Hippocampal formation (tissue), 2 donors: ENCODE data around the gene ODAPH.
"Not testable (repeated sequence)": the region's sequence is repeated elsewhere in the genome, so short reads cannot be mapped to it uniquely, and the experiment has no call there.

ENCODE experiments used
- DNase-seq, 2 donors: peaks; one replicate each; lab custom pipeline; 2025; lab: John Stamatoyannopoulos, UW

Gene ODAPH

DNA sequence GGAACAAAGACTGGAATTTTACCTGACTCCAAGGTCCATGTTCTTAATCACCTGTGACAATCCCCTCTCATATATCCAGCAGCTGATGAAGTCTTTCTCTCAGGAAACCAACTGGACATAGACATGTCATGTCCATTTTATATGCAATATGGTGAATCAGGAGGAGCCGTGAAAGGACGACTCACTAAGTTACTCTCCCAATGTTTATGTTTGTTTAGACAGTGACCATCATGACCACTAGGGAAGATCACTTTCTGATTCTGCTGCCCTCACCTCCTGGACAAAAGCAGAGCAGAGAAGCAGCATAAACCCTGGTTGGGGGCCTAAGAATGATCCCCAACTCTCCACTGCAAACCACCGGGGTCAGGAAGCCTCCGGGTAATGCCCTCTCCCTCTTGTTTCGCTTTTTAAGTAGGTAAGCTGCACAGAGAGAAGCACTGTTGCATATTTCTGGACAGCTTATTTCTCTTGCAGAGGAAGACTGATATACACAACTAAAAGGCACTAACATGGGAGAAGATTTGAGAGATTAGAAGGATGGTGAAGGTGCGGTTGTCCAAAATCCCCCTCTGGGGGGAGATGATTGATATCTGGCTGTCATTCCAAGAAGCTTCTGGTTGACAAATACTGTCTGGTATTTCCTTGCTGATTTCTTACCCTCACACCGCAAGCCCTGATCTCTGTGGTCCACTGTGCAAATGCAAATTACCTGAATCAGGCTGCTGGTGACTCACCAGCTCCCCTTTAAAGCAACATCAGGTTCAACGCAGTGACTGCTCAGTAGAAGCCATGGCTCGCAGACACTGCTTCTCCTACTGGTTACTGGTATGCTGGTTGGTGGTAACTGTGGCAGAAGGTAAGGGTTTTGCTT lies at the start of gene ODAPH:
Gene ODAPH (plus strand): TSS at position 773 of the 871 bp plus-strand sequence. CDS start 17 bp downstream, at position 790.
- no peak for DNase-seq

DNA sequence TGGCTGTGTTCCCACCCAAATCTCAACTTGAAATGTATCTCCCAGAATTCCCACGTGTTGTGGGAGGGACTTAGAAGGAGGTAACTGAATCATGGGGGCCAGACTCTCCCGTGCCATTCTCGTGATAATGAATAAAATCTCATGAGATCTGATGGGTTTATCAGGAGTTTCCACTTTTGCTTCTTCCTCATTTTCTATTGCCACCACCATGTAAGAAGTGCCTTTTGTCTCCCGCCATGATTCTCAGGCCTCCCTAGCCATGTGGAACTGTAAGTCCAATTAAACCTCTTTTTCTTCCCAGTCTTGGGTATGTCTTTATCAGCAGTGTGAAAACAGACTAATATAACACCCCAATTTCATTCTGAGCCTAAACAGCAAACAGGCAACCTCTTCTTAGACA lies 46.3 kb upstream of the ODAPH start:
- DNase-seq = not testable (repeated sequence)

DNA sequence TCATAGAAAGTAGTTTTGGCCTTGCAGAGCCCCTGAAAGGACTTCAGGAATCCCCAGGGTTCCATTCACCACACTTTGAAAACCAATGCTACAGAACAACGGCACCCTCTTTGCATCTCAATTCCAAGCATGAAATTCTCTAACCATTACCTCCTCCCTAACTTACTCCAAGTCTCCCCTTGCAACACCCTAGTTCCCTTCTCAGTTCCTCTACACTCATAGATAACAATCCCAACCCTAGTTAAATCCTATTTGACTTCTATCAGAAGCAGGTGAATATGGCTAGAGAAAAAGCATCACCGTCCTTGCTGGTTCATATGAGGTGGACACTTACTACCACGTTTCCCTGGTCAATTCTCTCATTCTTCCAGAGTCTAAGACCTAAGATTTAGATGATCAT lies 44.0 kb upstream of the ODAPH start:
- no peak for DNase-seq

DNA sequence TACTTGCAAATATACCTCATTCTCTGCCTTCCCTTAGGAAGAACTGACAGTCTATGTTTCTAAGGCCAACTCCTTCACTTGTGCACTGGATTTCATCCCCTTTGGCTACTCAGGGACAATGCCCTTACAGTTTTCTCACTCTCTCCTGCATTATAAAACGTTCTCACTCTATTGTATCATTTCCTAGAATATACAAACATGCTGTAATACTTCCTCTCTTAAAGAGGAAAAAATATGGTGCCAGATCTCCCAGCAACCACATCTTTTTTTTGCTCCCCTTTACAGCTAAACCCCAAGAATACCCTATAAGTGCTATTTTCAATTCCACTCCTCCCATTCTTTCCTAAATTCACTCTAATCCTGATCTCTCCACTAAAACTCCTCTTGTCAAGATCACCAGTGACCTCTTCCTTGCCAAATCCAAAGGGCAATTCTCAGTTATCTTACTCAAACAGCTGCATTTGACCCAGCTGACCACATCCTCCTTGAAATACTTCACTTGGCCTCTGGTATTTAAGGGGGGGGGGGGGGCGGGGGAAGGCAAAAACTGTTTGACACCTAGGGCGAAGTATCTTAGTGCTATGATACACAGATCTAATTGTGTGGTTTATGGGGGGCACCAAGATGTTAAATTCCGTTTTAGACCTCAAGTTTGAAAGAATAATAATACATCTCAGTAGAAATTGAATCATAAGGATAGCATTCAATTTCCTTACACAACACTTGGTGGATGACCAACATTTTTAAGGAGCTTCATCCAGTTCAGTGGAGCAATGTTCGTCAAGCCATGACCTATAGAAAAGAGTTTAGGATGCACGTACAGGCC lies 43.3 kb upstream of the ODAPH start:
- DNase-seq = no peak

DNA sequence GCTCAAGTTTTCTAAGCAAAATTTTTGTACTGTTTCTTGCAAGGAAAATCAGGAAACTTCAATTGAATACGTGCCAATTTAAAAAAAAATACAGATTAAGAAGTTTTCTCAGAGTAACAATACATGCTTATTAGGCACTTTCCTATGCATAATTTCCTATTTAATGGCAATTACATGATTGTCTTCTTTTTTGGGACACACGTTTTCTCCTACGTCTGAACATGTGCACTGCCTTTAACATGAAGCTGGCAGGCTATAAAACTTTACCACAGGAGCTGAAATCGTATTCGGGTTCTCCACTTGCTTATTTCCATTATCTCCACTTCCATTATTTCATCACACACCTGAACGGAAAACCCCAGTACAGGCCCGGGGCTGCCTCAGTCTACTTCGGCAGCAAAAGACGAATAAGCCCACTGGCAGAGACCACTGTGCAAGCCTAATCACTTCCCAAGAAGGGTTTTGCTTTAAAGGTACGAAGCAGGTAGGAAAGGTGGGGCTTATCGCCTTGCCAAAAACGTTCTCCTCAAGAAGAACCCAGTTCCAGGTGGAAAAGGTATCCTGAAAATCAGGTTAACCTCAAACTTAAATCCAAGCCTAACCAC lies 42.2 kb upstream of the ODAPH start:
- no peak for DNase-seq

DNA sequence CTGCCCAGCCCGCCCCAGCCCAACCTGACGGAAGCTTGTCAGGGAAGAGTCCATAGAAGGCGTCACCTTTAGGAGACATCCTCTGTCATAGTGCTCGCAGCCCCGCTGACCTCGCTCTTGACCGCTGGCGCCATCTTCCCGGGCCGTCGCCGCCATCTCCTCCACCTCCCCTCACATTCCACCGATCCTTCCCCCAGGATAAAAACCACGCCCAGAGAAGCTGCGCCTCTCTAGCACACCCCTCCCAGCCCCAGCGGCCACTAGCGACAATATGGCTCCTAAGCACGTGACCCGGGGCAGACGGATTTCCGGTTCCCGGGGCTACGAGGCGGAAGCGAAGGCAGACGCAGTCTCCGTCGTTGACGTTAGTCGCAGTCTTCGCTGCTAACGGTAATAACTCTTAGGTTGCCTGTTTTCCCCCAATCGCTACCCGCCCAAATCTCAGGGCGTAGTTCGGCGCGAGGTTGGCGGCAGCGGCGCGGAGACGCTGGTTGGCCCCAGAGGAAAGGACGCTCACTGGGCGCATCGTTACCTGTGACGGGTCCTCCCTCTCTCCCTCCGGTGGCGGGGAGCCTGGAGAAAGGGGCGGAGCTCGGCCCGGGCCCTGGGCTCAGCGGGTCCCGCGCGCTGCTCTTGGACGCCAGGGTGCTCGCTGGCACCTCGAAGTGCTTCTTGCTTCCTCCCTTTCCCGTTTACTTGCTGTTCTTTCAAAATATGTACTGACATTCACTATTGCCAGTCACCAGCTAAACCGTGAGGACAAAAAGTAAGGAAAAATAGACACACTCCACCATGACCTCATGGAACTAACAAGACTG lies 41.5 kb upstream of the ODAPH start, which contains the start of the genes RCHY1 and THAP6:
Gene RCHY1 (minus strand): TSS at position 273 of the 818 bp plus-strand sequence. CDS start 117 bp downstream, at position 156.
Gene THAP6 (plus strand): TSS at position 343 of the 818 bp plus-strand sequence. CDS start 980 bp downstream, outside the sequence.
- peak; percentile 90 to 96 for DNase-seq

GRCh38 chr4:75514949-75515612 lies 40.8 kb upstream of the ODAPH start:
- DNase-seq = no peak

GRCh38 chr4:75516144-75516543 lies 39.7 kb upstream of the ODAPH start:
- no peak for DNase-seq

DNA sequence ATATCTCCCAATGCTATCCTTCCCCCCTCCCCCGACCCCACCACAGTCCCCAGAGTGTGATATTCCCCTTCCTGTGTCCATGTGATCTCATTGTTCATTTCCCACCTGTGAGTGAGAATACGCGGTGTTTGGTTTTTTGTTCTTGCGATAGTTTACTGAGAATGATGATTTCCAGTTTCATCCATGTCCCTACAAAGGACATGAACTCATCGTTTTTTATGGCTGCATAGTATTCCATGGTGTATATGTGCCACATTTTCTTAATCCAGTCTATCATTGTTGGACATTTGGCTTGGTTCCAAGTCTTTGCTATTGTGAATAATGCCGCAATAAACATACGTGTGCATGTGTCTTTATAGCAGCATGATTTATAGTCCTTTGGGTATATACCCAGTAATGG lies 36.4 kb upstream of the ODAPH start:
- not testable (repeated sequence) for DNase-seq

DNA sequence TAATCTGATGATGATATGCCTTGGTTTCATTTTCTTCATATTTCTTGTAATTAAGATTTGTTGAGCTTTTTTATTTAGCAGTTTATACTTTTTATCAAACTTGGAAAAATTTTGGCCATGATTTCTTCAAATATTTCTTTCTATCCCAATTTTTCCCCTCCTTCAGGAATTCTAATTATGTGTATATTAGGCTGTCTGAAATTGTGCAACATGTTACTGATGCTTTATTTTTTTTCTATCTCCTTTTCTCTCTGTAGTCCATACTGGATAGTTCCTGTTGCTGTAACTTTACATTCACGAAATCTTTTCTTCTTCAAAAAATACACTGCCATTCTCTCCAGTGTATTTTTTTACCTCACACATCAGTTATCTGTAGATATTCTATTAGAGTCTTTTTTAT lies 30.8 kb upstream of the ODAPH start:
- DNase-seq = no peak

- DNase-seq = no peak
Observed at GRCh38 chr4:75525910-75526309, 30.0 kb upstream of the ODAPH start.

- DNase-seq = no peak
Observed at GRCh38 chr4:75527482-75527881, 28.4 kb upstream of the ODAPH start.

GRCh38 chr4:75530556-75531322 lies 25.1 kb upstream of the ODAPH start:
- no peak for DNase-seq

GRCh38 chr4:75531536-75532143 lies 24.2 kb upstream of the ODAPH start:
- not testable (repeated sequence) for DNase-seq

DNA sequence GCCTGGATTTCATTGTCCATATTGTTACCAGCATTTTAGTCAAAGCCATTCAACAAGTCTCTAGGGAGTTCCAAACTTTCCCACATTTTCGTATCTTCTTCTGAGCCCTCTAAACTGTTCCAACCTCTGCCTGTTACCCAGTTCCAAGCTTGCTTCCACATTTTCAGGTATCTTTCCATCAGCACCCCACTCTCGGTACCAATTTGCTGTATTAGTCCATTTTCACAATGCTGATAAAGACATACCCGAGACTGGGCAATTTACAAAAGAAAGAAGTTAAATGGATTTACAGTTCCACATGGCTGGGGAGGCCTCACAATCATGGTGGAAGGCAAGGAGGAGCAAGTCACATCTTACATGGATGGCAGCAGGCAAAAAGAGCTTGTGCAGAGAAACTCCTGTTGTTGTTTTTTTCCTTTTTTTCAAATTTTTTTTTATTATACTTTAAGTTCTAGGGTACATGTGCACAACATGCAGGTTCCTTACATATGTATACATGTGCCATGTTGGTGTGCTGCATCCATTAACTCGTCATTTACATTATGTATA lies 22.5 kb upstream of the ODAPH start:
- DNase-seq = not testable (repeated sequence)

- DNase-seq = not testable (repeated sequence)
Observed at GRCh38 chr4:75533926-75534325, 21.9 kb upstream of the ODAPH start.

- DNase-seq = not testable (repeated sequence)
Observed at GRCh38 chr4:75537308-75537707, 18.6 kb upstream of the ODAPH start.

DNA sequence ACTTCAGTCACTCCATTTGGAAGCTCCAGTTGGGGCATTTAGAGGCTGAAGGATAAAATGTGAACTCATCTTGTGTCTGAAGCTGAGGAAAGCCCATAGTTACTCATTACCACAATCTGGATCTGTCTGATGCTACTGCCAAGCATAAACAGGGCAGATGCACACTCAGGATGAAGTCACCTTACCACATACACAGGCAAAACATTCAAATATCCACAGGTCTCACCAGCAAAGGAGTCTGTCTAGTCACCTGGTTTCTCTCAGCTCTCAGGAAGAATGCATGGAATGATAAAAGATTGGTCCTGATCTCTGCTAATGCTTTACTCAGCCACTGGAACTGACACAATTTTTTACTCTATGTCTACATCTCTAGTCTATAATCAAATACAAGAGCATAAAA lies 13.0 kb upstream of the ODAPH start:
- DNase-seq = no peak

- DNase-seq = not testable (repeated sequence)
Observed at GRCh38 chr4:75544220-75544619, 11.6 kb upstream of the ODAPH start.
